Measurements from ENCODE around the gene ADCY10. TPM values are rescaled to one million over a fixed set of nuclear protein-coding genes. Genes with fewer than 3 reads are reported as not detected.

ADCY10 gene
- total RNA-seq, 1 donor from 2014 or later = 0.94 TPM

DNA sequence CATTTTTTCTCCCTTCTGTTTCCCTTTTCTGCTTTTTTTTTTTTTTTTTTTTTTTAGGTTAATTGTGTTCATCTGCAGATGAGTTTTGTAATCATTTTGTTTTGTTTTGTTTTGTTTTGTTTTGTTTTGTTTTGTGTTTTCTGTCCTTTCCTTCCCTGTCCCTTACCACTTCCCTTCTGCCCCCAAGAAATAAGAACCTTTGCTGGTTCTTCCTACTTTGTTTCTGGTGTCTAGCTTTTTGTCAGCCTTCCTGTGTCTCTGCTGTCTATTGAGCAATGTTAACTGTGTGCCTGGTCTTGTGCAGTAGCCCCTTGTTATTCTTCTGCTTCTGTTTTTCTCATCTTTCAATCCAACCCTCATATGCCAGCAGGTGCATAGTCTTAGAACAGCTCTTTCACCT is 146.2 kb downstream of the ADCY10 start:
- no peaks in the 10 kb centered on the region for H3K27me3 Mint-ChIP-seq (ENCODE audit: unreplicated experiment)
- H3K27ac Mint-ChIP-seq (ENCODE audit: unreplicated experiment) = no peak overlapping the region
- H3K9me3 Mint-ChIP-seq (ENCODE audit: unreplicated experiment) = no peaks in the 10 kb centered on the region
- H3K36me3 Mint-ChIP-seq (ENCODE audit: unreplicated experiment) = peaks cover 51% of the 10 kb centered on the region
- TF ChIP-seq CTCF (IDR thresholded peaks at IDR 0.05) = no peak
- no peak overlapping the region for H3K4me3 Mint-ChIP-seq (ENCODE audit: unreplicated experiment)
- DNase-seq (ENCODE audit: extremely low spot score, unreplicated experiment) = no peak
- peaks cover 7% of the 10 kb centered on the region for H3K4me1 Mint-ChIP-seq (ENCODE audit: unreplicated experiment)

DNA sequence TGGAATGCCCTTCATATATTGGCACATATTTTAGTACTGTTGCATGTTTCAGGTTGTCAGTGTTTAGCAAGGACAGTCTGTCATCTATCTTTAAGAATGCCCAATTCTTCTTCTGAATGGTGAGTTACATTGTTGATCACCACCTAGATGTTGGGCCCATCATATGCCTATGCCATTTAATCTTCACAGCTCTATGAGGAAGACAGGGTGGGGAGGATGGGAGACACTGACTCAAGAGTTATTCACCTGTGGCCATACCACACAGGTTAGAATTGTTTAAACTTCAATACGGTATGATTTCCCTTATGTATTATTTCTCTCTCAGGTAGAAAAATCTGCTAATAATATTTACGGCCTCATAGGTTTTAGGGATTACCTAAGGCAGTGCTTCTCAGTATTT is 147.4 kb downstream of the ADCY10 start:
- Mint-ChIP-seq H3K4me1 (ENCODE audit: unreplicated experiment) (peaks cover 11% of the 10 kb centered on the region), H3K36me3 (ENCODE audit: unreplicated experiment) (peaks cover 41% of the 10 kb centered on the region), H3K27ac (ENCODE audit: unreplicated experiment) (no peak overlapping the region), H3K4me3 (ENCODE audit: unreplicated experiment) (no peak overlapping the region), H3K27me3 (ENCODE audit: unreplicated experiment) (no peaks in the 10 kb centered on the region), H3K9me3 (ENCODE audit: unreplicated experiment) (no peaks in the 10 kb centered on the region)
- no peak for TF ChIP-seq CTCF (IDR thresholded peaks at IDR 0.05)
- DNase-seq (ENCODE audit: extremely low spot score, unreplicated experiment) = no peak

DNA sequence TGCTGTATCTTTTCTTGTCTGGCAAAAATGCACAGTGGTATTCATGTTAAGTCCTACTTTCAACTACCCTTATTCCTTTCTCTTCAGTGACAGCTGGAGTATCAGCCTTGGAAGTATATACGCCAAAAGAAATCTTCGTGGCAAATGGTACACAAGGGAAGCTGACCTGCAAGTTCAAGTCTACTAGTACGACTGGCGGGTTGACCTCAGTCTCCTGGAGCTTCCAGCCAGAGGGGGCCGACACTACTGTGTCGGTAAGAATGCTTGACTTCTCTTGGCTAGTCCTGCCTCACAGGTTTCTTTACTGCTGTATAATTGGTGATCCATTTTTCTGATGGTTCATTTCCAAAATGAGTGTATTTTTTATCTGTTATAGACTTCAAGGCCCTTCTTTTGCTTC is 148.4 kb downstream of the ADCY10 start:
- H3K36me3 Mint-ChIP-seq (ENCODE audit: unreplicated experiment) = peaks cover 33% of the 10 kb centered on the region
- H3K4me3 Mint-ChIP-seq (ENCODE audit: unreplicated experiment) = no peak overlapping the region
- no peak for TF ChIP-seq CTCF (IDR thresholded peaks at IDR 0.05)
- no peaks in the 10 kb centered on the region for H3K9me3 Mint-ChIP-seq (ENCODE audit: unreplicated experiment)
- no peak for DNase-seq (ENCODE audit: extremely low spot score, unreplicated experiment)
- H3K4me1 Mint-ChIP-seq (ENCODE audit: unreplicated experiment) = peaks cover 20% of the 10 kb centered on the region
- no peaks in the 10 kb centered on the region for H3K27me3 Mint-ChIP-seq (ENCODE audit: unreplicated experiment)
- H3K27ac Mint-ChIP-seq (ENCODE audit: unreplicated experiment) = no peak overlapping the region

DNA sequence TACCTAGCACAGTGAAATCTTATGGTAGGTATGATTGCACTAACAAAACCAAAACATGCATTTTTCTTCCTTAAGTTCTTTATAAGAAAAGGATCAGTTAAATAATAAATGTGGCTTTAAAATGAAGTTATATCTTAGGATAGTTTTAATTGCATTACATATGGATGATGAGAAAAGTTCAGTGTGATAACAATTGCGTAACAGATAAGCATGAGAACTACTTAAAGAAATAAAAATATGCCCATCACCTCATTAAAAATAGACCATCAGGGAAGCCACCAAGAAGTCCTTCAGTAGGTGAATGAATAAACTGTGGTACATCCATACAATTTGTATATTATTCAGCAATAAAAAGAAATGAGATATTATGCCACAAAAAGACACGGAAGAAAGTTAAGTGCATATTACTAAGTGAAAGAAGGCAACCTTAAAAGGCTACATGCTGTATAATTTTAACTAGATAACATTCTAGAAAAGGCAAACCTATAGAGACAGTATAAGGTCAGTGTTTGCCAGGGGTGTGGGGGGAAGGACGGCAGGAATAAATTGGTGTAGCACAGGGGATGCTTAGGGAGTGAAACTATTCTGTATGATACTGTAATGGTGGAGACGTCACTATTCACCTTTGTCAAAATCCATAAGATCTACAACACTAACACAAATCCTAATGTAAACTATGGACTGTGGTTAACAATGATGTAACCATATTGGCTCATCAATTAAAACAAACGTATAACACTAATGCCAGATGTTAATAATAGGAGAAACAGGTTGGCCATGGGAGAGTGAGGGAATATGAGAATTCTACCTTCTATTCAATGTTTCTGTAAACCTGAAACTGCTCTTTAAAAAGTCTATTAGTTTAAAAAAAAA is 149.2 kb downstream of the ADCY10 start:
- no peak for TF ChIP-seq CTCF (IDR thresholded peaks at IDR 0.05)
- Mint-ChIP-seq H3K4me1 (ENCODE audit: unreplicated experiment) (peaks cover 23% of the 10 kb centered on the region), H3K27me3 (ENCODE audit: unreplicated experiment) (no peaks in the 10 kb centered on the region), H3K27ac (ENCODE audit: unreplicated experiment) (no peak overlapping the region), H3K9me3 (ENCODE audit: unreplicated experiment) (no peaks in the 10 kb centered on the region), H3K36me3 (ENCODE audit: unreplicated experiment) (peaks cover 27% of the 10 kb centered on the region), H3K4me3 (ENCODE audit: unreplicated experiment) (no peak overlapping the region)
- DNase-seq (ENCODE audit: extremely low spot score, unreplicated experiment) = no peak

DNA sequence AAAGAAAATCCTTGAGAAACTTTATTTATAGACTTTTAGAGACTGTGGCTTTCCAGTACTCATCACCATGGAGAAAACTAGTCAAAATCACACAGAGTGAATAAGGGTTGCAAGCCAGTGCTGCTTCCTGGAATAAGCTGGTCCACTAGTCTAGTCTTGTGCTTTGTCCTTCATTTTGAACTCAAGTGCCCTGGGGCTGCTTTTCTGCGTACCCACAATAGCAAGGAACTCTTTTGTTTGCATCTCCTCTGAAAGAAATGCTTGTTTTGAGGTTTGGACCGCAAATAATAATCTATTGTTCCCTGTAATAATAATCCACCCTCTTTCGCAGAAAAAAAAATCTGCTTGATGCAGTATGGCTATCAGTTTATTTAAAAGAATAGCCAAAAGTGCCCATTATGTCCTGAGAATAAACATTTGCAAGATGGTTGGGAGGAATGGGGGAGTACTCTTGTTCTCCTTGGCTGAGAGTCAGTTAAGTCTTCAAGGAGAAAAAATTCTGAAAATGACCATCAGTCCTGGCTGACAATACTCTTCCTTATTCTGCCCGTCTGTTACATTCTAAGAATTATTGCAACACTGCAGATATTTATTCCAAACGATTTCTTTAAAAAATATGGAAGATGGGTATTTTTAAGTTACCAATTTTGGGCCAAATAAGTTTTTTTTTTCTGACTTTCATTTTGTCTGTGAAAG is 150.3 kb downstream of the ADCY10 start:
- Mint-ChIP-seq H3K27me3 (ENCODE audit: unreplicated experiment) (no peaks in the 10 kb centered on the region), H3K27ac (ENCODE audit: unreplicated experiment) (no peak overlapping the region), H3K4me3 (ENCODE audit: unreplicated experiment) (no peak overlapping the region), H3K4me1 (ENCODE audit: unreplicated experiment) (peaks cover 30% of the 10 kb centered on the region), H3K36me3 (ENCODE audit: unreplicated experiment) (peaks cover 18% of the 10 kb centered on the region), H3K9me3 (ENCODE audit: unreplicated experiment) (no peaks in the 10 kb centered on the region)
- no peak for DNase-seq (ENCODE audit: extremely low spot score, unreplicated experiment)
- TF ChIP-seq CTCF (IDR thresholded peaks at IDR 0.05) = no peak

All from osteocyte (in vitro differentiated cells).